Measurements from ENCODE around the gene MYOCOS.

The MYOCOS gene

DNA sequence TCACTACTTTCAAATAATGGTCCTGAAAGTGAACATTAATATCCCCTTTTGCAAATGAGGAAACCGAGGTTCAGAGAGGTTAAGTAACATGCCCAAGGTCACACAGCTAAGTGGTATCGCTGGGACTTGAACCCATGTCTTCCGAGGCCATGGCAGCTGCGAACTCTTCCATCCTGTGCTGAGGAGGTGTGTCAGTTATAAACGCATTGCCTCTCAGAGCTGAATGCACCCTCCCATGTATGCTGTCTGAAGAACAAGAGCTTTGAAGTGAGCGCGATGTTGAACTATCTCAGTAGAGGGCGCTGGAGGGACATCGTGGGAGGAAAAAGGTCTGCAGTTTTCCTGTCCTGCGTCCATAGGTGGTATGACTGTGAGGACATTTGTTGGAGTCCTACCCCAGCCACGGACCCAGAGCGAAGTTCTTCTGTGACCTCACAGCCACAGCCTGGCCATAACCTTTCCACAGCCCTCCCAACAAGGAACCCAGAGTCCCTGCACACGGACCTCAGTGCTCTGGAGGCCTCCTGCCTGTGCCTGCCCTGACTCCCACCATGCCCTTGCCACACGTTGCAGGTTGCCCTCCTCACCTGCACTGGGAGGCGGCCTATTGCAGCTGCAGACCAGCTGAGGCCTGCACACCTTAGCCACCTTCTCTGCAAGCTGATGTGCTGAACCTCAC, 22.9 kb downstream of the MYOCOS start:
- in situ Hi-C loops (cut with MboI; ENCODE audit: low pct_unique_long_range_greater_than_20kb, low sequenced_read_pairs, unreplicated experiment), result loop anchor here (25.0 kb wide), 1 partner anchor 342 kb away; no protein-coding TSS in a partner anchor
- TF ChIP-seq, protein P1, sequence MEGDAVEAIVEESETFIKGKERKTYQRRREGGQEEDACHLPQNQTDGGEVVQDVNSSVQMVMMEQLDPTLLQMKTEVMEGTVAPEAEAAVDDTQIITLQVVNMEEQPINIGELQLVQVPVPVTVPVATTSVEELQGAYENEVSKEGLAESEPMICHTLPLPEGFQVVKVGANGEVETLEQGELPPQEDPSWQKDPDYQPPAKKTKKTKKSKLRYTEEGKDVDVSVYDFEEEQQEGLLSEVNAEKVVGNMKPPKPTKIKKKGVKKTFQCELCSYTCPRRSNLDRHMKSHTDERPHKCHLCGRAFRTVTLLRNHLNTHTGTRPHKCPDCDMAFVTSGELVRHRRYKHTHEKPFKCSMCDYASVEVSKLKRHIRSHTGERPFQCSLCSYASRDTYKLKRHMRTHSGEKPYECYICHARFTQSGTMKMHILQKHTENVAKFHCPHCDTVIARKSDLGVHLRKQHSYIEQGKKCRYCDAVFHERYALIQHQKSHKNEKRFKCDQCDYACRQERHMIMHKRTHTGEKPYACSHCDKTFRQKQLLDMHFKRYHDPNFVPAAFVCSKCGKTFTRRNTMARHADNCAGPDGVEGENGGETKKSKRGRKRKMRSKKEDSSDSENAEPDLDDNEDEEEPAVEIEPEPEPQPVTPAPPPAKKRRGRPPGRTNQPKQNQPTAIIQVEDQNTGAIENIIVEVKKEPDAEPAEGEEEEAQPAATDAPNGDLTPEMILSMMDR (IDR thresholded peaks at IDR 0.05; ENCODE audit: extremely low read depth, insufficient read depth, missing control alignments), result peak; percentile 84
- DNase-seq (ENCODE audit: low spot score), result peak; percentile 61

DNA sequence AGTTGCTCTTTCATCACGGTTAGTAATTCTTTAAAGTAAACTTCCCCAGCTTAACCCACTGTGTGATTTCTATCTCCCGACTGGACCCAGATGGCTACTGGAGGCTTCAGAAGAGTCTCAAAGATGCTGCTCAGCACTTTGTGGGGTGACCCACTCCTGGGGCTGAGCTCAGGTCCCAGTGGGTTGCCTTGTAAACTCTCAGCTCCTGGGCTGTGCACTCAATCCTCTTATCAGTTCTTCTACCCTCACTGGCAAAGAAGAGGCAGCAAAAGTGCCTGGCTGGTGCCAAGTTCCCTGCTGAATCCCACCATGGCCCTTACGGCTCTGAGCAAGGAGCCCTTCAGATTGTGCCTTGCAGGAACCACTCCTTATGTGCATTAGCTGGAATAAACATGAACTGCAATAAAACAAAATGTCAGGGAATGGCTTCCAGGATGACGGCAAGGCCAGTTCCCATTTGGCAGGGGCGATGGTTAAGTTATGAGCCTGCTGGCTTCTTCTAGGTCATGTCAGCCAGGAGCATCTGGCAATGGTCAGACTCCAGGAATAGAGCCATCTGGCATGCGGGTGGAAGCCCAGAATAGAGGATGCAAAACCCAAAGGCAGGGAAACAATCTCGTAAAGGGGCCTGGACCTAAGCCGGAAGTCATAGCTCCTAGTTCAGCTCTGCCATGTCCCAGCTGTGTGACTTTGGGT, 23.7 kb downstream of the MYOCOS start:
- in situ Hi-C loops (cut with MboI; ENCODE audit: low pct_unique_long_range_greater_than_20kb, low sequenced_read_pairs, unreplicated experiment), result loop anchor here (25.0 kb wide), 1 partner anchor 342 kb away; no protein-coding TSS in a partner anchor
- no peak for DNase-seq (ENCODE audit: low spot score)
- TF ChIP-seq, protein P1 (IDR thresholded peaks at IDR 0.05; ENCODE audit: extremely low read depth, insufficient read depth, missing control alignments), result no peak

DNA sequence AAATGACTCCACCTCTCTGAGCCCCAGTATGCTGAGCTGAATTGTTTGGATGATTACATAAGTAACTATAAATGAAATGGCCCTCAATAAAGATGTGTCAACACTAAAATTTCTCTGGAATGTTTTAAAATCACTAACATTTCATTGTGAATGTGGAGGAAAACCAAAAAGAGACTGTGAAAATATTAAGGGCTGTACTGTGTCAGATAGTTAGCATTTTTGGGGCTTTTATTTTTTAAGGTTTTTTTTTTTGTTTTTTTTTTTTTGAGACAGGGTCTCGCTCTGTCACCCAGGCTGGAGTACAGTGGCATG, 24.2 kb downstream of the MYOCOS start:
- no peak for DNase-seq (ENCODE audit: low spot score)
- TF ChIP-seq, protein P1 (IDR thresholded peaks at IDR 0.05; ENCODE audit: extremely low read depth, insufficient read depth, missing control alignments), result no peak
- in situ Hi-C loops (cut with MboI; ENCODE audit: low pct_unique_long_range_greater_than_20kb, low sequenced_read_pairs, unreplicated experiment), result loop anchor here (25.0 kb wide), 1 partner anchor 341 kb away; no protein-coding TSS in a partner anchor

DNA sequence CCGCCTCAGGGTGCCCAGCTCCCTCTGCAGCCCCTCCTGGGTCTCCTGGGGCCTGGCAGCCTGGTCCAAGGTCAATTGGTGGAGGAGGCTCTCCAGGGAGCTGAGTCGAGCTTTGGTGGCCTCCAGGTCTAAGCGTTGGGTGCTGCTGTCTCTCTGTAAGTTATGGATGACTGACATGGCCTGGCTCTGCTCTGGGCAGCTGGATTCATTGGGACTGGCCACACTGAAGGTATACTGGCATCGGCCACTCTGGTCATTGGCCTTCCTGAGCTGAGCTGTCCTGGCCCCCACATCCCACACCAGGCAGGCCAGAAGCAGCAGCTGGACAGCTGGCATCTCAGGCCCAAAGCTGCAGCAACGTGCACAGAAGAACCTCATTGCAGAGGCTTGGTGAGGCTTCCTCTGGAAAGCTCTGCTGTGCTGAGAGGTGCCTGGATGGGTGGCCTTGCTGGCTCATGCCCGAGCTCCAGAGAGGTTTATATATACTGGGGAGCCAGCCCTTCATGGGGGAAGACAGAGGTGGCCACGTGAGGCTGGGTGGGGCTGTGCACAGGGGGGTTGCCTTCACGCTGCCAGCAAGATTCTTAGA, 30.3 kb downstream of the MYOCOS start, which contains the start of gene MYOC:
MYOC (minus strand) TSS at position 455 of the 589 bp plus-strand sequence; CDS start at position 378, 77 bp downstream.
- no peak for DNase-seq (ENCODE audit: low spot score)
- TF ChIP-seq, protein P1 (IDR thresholded peaks at IDR 0.05; ENCODE audit: extremely low read depth, insufficient read depth, missing control alignments), result no peak
- in situ Hi-C loops (cut with MboI; ENCODE audit: low pct_unique_long_range_greater_than_20kb, low sequenced_read_pairs, unreplicated experiment), result no loop called here

- in situ Hi-C loops (cut with MboI; ENCODE audit: low pct_unique_long_range_greater_than_20kb, low sequenced_read_pairs, unreplicated experiment), result no loop called here
- DNase-seq (ENCODE audit: low spot score), result no peak
- TF ChIP-seq, protein P1 (IDR thresholded peaks at IDR 0.05; ENCODE audit: extremely low read depth, insufficient read depth, missing control alignments), result no peak
These were observed 31.8 kb downstream of the MYOCOS start for GRCh38 chr1:171653796-171654195.

GRCh38 chr1:171654201-171654941, 32.3 kb downstream of the MYOCOS start:
- TF ChIP-seq, protein P1 (IDR thresholded peaks at IDR 0.05; ENCODE audit: extremely low read depth, insufficient read depth, missing control alignments), result no peak
- DNase-seq (ENCODE audit: low spot score), result no peak
- in situ Hi-C loops (cut with MboI; ENCODE audit: low pct_unique_long_range_greater_than_20kb, low sequenced_read_pairs, unreplicated experiment), result no loop called here
